PC-9 (cell line): ENCODE data around the gene ATP1A3.

Experiments used
- CTCF ChIP-seq: fragments of 200-600 bp; sonication (generic); conservative IDR thresholded peaks from 2 replicates; pipeline ENCODE4 v1.6.1; 2017; ENCODE audit warnings: mixed run types, antibody characterized with exemption, mild to moderate bottlenecking, moderate library complexity
- EZH2 ChIP-seq: fragments of 200-600 bp; sonication (generic); IDR thresholded peaks from 2 replicates; pipeline ENCODE4 v1.8.0; 2017; ENCODE audit warnings: antibody characterized with exemption, low read depth

GRCh38 chr19:42021185-42021584, 27.2 kb upstream of the ATP1A3 start:
- TF ChIP-seq CTCF (no peak), EZH2 (no peak)
